NB4 (cell line): ENCODE data around the gene GPC4.

Source experiments
- CTCF ChIP-seq: IDR thresholded peaks from one replicate; pipeline ENCODE4 v1.5.1; 2012; ENCODE audit warnings: low read depth, low read length
- MYC ChIP-seq: IDR thresholded peaks from 2 replicates; pipeline ENCODE4 v1.6.1; 2011; ENCODE audit warnings: low read depth, low read length
- POLR2A ChIP-seq: IDR thresholded peaks from 2 replicates; pipeline ENCODE4 v1.6.1; 2011; ENCODE audit warnings: mild to moderate bottlenecking; ENCODE audit not compliant: insufficient read length; ENCODE audit errors: extremely low read depth
- TF ChIP-seq, protein P1 (sequence below): IDR thresholded peaks from 2 replicates; pipeline ENCODE4 v1.6.1; 2011; ENCODE audit warnings: low read depth, low read length

DNA sequence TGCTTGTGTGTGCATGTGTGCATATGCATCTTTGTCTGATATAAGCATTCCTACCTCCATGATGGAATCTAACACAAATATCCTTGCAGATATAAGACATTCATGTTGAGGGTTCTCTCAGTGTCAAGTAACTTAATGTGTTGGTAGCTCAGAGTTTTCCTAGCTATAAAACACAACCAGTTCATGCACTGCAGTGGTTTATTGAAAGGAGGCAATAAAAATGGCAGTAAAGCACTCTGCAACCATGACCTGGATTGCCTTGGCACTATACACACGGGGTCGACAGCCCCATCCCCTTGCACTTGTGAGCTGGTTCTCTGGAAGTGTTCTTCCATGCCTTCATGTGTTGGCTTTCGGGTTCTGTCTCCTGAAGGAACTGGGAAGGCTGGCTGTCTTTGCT is 38.9 kb downstream of the GPC4 start:
- TF ChIP-seq POLR2A = no peak
- TF ChIP-seq CTCF = no peak
- TF ChIP-seq MYC = no peak
- TF ChIP-seq, protein P1, sequence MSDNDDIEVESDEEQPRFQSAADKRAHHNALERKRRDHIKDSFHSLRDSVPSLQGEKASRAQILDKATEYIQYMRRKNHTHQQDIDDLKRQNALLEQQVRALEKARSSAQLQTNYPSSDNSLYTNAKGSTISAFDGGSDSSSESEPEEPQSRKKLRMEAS = no peak
